ENCODE measurements around the gene UCK2. TPM values are rescaled to one million over a fixed set of nuclear protein-coding genes. Genes with fewer than 3 reads are reported as not detected.

Gene UCK2
- total and polyA plus RNA-seq, 2 donors (not counting 3 experiments of a cell fraction or from before 2014, with no cell fraction given) = 62.3 to 74.7 TPM

- no peak overlapping the region for H3K27ac ChIP-seq (ENCODE audit: insufficient read depth, low read depth, low read length)
- intact Hi-C loops (cut with micrococcal nuclease) (no loop called here), dilution Hi-C loops (cut with MboI; ENCODE audit: extremely low pct_ligation_motif_present, low sequenced_read_pairs) (no loop called here)
- no TSS peak for BruUV-seq (replicated peaks)
- POLR2A ChIA-PET = no interaction called here
- no peaks in the 10 kb centered on the region for H3K27me3 ChIP-seq (ENCODE audit: control insufficient read depth in 2 of 2, insufficient read depth in 2 of 2, low read length in 2 of 2)
- no peaks in the 10 kb centered on the region for H3K9me3 ChIP-seq (replicated peaks; ENCODE audit: control insufficient read depth, insufficient read depth, low read length)
- H3K9me1 ChIP-seq (replicated peaks; ENCODE audit: control insufficient read depth, extremely low read depth, insufficient read depth, low read length) = peaks cover 2% of the 10 kb centered on the region
- CTCF ChIA-PET = interaction anchor here (1.0 kb wide), 2 partner anchors 26 to 37 kb away, joined by 3 read pairs; no protein-coding TSS in a partner anchor
- H3K36me3 ChIP-seq (ENCODE audit: control insufficient read depth in 2 of 2, extremely low read depth in 1 of 2, insufficient read depth in 2 of 2, low read length in 2 of 2) = no peaks in the 10 kb centered on the region
- no peak overlapping the region for H3K4me3 ChIP-seq (replicated peaks in 1 of 3; ENCODE audit: insufficient read depth in 1 of 3, low read depth in 1 of 3, low read length in 3 of 3)
- no peak overlapping the region for H3K4me2 ChIP-seq (ENCODE audit: insufficient read depth, low read length)
- DNase-seq (ENCODE audit: low read depth, low spot score) = no peak
- H3K79me2 ChIP-seq (ENCODE audit: control insufficient read depth, insufficient read depth, low read length) = peaks cover 96% of the 10 kb centered on the region
- peaks cover 10% of the 10 kb centered on the region for H3K4me1 ChIP-seq (ENCODE audit: control insufficient read depth, extremely low read depth, insufficient read depth, low read length)
- no peak for TF ChIP-seq MAX (IDR thresholded peaks at IDR 0.05; ENCODE audit: insufficient read depth, insufficient read length)
- TF ChIP-seq EZH2 (IDR thresholded peaks at IDR 0.05; ENCODE audit: borderline replicate concordance, low read depth, low read length, severe bottlenecking) = no peak
- no peak for TF ChIP-seq POLR2AphosphoS5 (IDR thresholded peaks at IDR 0.05; ENCODE audit: insufficient read depth, low read depth, low read length)
- TF ChIP-seq JUN (IDR thresholded peaks at IDR 0.05; ENCODE audit: borderline replicate concordance, insufficient read depth, insufficient read length, low read depth) = no peak
- TF ChIP-seq POLR2A (IDR thresholded peaks at IDR 0.05; ENCODE audit: low read depth, low read length) = no peak
- no peak for TF ChIP-seq CTCF (IDR thresholded peaks at IDR 0.05; ENCODE audit: extremely low read depth in 1 of 2, insufficient read depth in 1 of 2, low read depth in 1 of 2, low read length in 2 of 2)
- no peak for TF ChIP-seq FOS (IDR thresholded peaks at IDR 0.05; ENCODE audit: borderline replicate concordance, insufficient read depth, low read length)
- TF ChIP-seq GATA2 (IDR thresholded peaks at IDR 0.05; ENCODE audit: insufficient read depth, insufficient read length, low read depth, low read length) = no peak
- H4K20me1 ChIP-seq (replicated peaks; ENCODE audit: control insufficient read depth, extremely low read depth, insufficient read depth, low read length) = no peaks in the 10 kb centered on the region
- H2AFZ ChIP-seq (ENCODE audit: low read depth, low read length) = no peak overlapping the region
- no peak for FAIRE-seq
- no peak overlapping the region for H3K9ac ChIP-seq (replicated peaks; ENCODE audit: extremely low read depth, insufficient read depth, low read length)
These were observed 46.1 kb downstream of the UCK2 start for GRCh38 chr1:165873481-165873880.
